Measurements from ENCODE around the gene MRPS10.

MRPS10 gene

GRCh38 chr6:42260972-42261371 is 43.3 kb upstream of the MRPS10 start:
- DNase-seq = no peak
- Histone ChIP-seq H3K36me3 (peaks cover 0 to 5% (median 2%) of the 10 kb centered on the region in 3 donors), H3K4me1 (peaks cover 0 to 8% (median 0%) of the 10 kb centered on the region in 4 donors), H3K27me3 (no peaks in the 10 kb centered on the region), H3K4me3 (no peak overlapping the region), H3K27ac (no peak overlapping the region), H3K9me3 (no peaks in the 10 kb centered on the region)
- peak in 1 of 2 experiments; percentile 45 for TF ChIP-seq CTCF (IDR thresholded peaks at IDR 0.05)
- intact Hi-C loops (cut with DNase I; ENCODE audit: low total_unique reads) = no loop called here

GRCh38 chr6:42260396-42260888 is 42.8 kb upstream of the MRPS10 start:
- intact Hi-C loops (cut with DNase I; ENCODE audit: low total_unique reads) = no loop called here
- no peak for TF ChIP-seq CTCF (IDR thresholded peaks at IDR 0.05)
- Histone ChIP-seq H3K4me3 (no peak overlapping the region), H3K36me3 (peaks cover 0 to 5% (median 2%) of the 10 kb centered on the region in 3 donors), H3K4me1 (peaks cover 0 to 8% (median 0%) of the 10 kb centered on the region in 4 donors), H3K9me3 (no peaks in the 10 kb centered on the region), H3K27ac (no peak overlapping the region), H3K27me3 (no peaks in the 10 kb centered on the region)
- no peak for DNase-seq

- Histone ChIP-seq H3K27ac (no peak overlapping the region), H3K4me1 (peaks cover 0 to 8% (median 0%) of the 10 kb centered on the region in 4 donors), H3K9me3 (no peaks in the 10 kb centered on the region), H3K27me3 (no peaks in the 10 kb centered on the region), H3K36me3 (peaks cover 0 to 5% (median 5%) of the 10 kb centered on the region in 3 donors), H3K4me3 (no peak overlapping the region)
- DNase-seq = no peak
- intact Hi-C loops (cut with DNase I; ENCODE audit: low total_unique reads) = loop anchor here (5.0 kb wide), 1 partner anchor 272 kb away; no protein-coding TSS in a partner anchor
- no peak for TF ChIP-seq CTCF (IDR thresholded peaks at IDR 0.05)
Measured at GRCh38 chr6:42259841-42260395, 42.3 kb upstream of the MRPS10 start.

GRCh38 chr6:42259286-42259685 is 41.6 kb upstream of the MRPS10 start:
- Histone ChIP-seq H3K36me3 (peaks cover 0 to 11% (median 5%) of the 10 kb centered on the region in 3 donors), H3K27ac (no peak overlapping the region), H3K4me3 (no peak overlapping the region), H3K9me3 (no peaks in the 10 kb centered on the region), H3K4me1 (peaks cover 0 to 5% (median 0%) of the 10 kb centered on the region in 4 donors), H3K27me3 (no peaks in the 10 kb centered on the region)
- intact Hi-C loops (cut with DNase I; ENCODE audit: low total_unique reads) = loop anchor here (5.0 kb wide), 1 partner anchor 273 kb away; no protein-coding TSS in a partner anchor
- no peak for TF ChIP-seq CTCF (IDR thresholded peaks at IDR 0.05)
- DNase-seq = no peak

- intact Hi-C loops (cut with DNase I; ENCODE audit: low total_unique reads) = loop anchor here (5.0 kb wide), 1 partner anchor 275 kb away; no protein-coding TSS in a partner anchor
- no peak for DNase-seq
- no peaks in the 10 kb centered on the region for H3K9me3 ChIP-seq
- H3K4me3 ChIP-seq = no peak overlapping the region
- H3K36me3 ChIP-seq = peaks cover 0 to 11% (median 5%) of the 10 kb centered on the region in 3 donors
- peaks cover 0 to 5% (median 0%) of the 10 kb centered on the region in 4 donors for H3K4me1 ChIP-seq
- H3K27me3 ChIP-seq = no peaks in the 10 kb centered on the region
- no peak for TF ChIP-seq CTCF (IDR thresholded peaks at IDR 0.05)
- no peak overlapping the region for H3K27ac ChIP-seq
Measured at GRCh38 chr6:42257614-42258013, 40.0 kb upstream of the MRPS10 start.

Measured in tibial artery (tissue), 4 donors.